ENCODE measurements around the gene C1QTNF2. TPM values are rescaled to one million over a fixed set of nuclear protein-coding genes. Genes with fewer than 3 reads are reported as not detected.

C1QTNF2 gene
- total RNA-seq, 5 donors from 2014 or later (not counting 1 experiment from before 2014, with no cell fraction given), result not detected

DNA sequence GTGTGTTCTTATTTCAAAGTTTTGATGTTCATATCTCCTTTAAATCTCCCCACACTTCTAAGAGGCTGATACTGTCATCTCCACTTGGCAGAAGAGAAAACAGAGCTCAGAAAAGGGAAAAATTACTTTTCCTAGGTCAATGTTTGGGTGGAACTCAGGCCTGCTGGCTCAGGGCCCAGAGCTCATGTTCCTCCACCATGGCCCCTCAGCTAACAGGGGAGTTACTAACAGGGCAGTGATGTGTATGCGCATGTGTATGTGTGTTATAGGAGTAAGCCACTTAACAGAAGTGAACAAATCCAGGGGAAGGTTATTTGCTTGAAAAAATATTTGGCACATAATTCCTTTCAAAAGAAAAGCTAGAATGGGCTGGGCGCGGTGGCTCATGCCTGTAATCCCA is 2.5 kb downstream of the C1QTNF2 start:
- Mint-ChIP-seq H3K27ac (no peak overlapping the region), H3K9me3 (no peaks in the 10 kb centered on the region), H3K4me3 (no peak overlapping the region), H3K36me3 (no peaks in the 10 kb centered on the region), H3K4me1 (peaks cover 10 to 18% (median 18%) of the 10 kb centered on the region in 3 donors), H3K27me3 (peaks cover 60 to 64% of the 10 kb centered on the region in 2 donors)
- CTCF ChIA-PET, result no interaction called here
- POLR2A ChIA-PET, result no interaction called here
- H3K27me3 ChIP-seq (replicated peaks in 1 of 2; ENCODE audit: control insufficient read depth in 2 of 2, extremely low read depth in 1 of 2, insufficient read depth in 2 of 2, low read length in 1 of 2), result peaks cover 0 to 36% of the 10 kb centered on the region in 2 experiments
- DNase-seq (no peak), ATAC-seq (replicated peaks in 1 of 4) (no peak)
- no peak overlapping the region for H3K27ac ChIP-seq (ENCODE audit: low read length)
- H3K4me3 ChIP-seq (ENCODE audit: control insufficient read depth in 1 of 2, extremely low read depth in 1 of 2, low read length in 1 of 2), result no peak overlapping the region
- WGBS (ENCODE audit: insufficient coverage), result no CpG with 5 or more reads among the region's 3 CpGs
- no peaks in the 10 kb centered on the region for H3K9me3 ChIP-seq
- no peaks in the 10 kb centered on the region for H3K36me3 ChIP-seq (ENCODE audit: control insufficient read depth in 2 of 2, extremely low read depth in 1 of 2, insufficient read depth in 1 of 2, low read length in 1 of 2)
- peaks cover 0 to 9% of the 10 kb centered on the region in 2 experiments for H3K4me1 ChIP-seq (ENCODE audit: control insufficient read depth in 1 of 2, extremely low read depth in 1 of 2, insufficient read depth in 2 of 2, low read length in 2 of 2)

- Mint-ChIP-seq H3K27ac (no peak overlapping the region), H3K36me3 (no peaks in the 10 kb centered on the region), H3K27me3 (peaks cover 55 to 59% of the 10 kb centered on the region in 2 donors), H3K4me1 (peaks cover 10 to 18% (median 18%) of the 10 kb centered on the region in 3 donors), H3K9me3 (no peaks in the 10 kb centered on the region), H3K4me3 (no peak overlapping the region)
- no peak for ATAC-seq (replicated peaks in 1 of 4)
- ChIA-PET CTCF (no interaction called here), POLR2A (no interaction called here)
- H3K4me3 ChIP-seq (ENCODE audit: control insufficient read depth in 1 of 2, extremely low read depth in 1 of 2, low read length in 1 of 2), result no peak overlapping the region
- no peak for DNase-seq
- WGBS (ENCODE audit: insufficient coverage), result 80% methylated on average over 1 of the region's 2 CpGs
- peaks cover 0 to 36% of the 10 kb centered on the region in 2 experiments for H3K27me3 ChIP-seq (replicated peaks in 1 of 2; ENCODE audit: control insufficient read depth in 2 of 2, extremely low read depth in 1 of 2, insufficient read depth in 2 of 2, low read length in 1 of 2)
- H3K36me3 ChIP-seq (ENCODE audit: control insufficient read depth in 2 of 2, extremely low read depth in 1 of 2, insufficient read depth in 1 of 2, low read length in 1 of 2), result no peaks in the 10 kb centered on the region
- no peak overlapping the region for H3K27ac ChIP-seq (ENCODE audit: low read length)
- H3K9me3 ChIP-seq, result no peaks in the 10 kb centered on the region
- peaks cover 0 to 9% of the 10 kb centered on the region in 2 experiments for H3K4me1 ChIP-seq (ENCODE audit: control insufficient read depth in 1 of 2, extremely low read depth in 1 of 2, insufficient read depth in 2 of 2, low read length in 2 of 2)
These were observed 3.2 kb downstream of the C1QTNF2 start for GRCh38 chr5:160367261-160367660.

DNA sequence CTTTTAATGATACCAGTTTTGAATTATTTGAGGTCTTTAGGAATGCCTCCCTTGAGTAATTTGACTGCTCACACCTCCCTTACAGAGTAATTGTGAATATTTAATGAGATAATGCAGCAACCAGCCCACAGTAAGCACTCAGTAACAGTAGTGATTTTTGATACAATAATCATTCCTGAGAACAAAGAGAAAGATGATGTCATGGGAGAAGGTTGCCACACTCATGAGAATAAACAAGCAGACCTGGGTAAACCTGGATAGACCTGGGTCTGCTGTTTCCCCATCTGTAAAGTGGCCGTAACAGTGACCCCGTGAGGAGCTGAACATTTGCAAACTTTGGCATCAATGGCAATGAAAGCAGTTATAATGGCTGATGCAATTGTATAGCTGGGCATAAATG is 4.2 kb downstream of the C1QTNF2 start:
- no peak overlapping the region for H3K27ac ChIP-seq (ENCODE audit: low read length)
- Mint-ChIP-seq H3K27ac (no peak overlapping the region), H3K27me3 (peaks cover 48 to 54% of the 10 kb centered on the region in 2 donors), H3K4me1 (peaks cover 10 to 18% (median 18%) of the 10 kb centered on the region in 3 donors), H3K4me3 (no peak overlapping the region), H3K36me3 (no peaks in the 10 kb centered on the region), H3K9me3 (no peaks in the 10 kb centered on the region)
- peaks cover 0 to 35% of the 10 kb centered on the region in 2 experiments for H3K27me3 ChIP-seq (replicated peaks in 1 of 2; ENCODE audit: control insufficient read depth in 2 of 2, extremely low read depth in 1 of 2, insufficient read depth in 2 of 2, low read length in 1 of 2)
- ChIA-PET POLR2A (no interaction called here), CTCF (no interaction called here)
- H3K9me3 ChIP-seq, result no peaks in the 10 kb centered on the region
- no peaks in the 10 kb centered on the region for H3K36me3 ChIP-seq (ENCODE audit: control insufficient read depth in 2 of 2, extremely low read depth in 1 of 2, insufficient read depth in 1 of 2, low read length in 1 of 2)
- H3K4me3 ChIP-seq (ENCODE audit: control insufficient read depth in 1 of 2, extremely low read depth in 1 of 2, low read length in 1 of 2), result no peak overlapping the region
- H3K4me1 ChIP-seq (ENCODE audit: control insufficient read depth in 1 of 2, extremely low read depth in 1 of 2, insufficient read depth in 2 of 2, low read length in 2 of 2), result peaks cover 0 to 9% of the 10 kb centered on the region in 2 experiments
- ATAC-seq (replicated peaks in 1 of 4), result no peak
- 90% methylated on average over 2 of the region's 2 CpGs for WGBS (ENCODE audit: insufficient coverage)
- no peak for DNase-seq

GRCh38 chr5:160363660-160364395 is 6.6 kb downstream of the C1QTNF2 start:
- no peak overlapping the region for H3K27ac ChIP-seq (ENCODE audit: low read length)

DNA sequence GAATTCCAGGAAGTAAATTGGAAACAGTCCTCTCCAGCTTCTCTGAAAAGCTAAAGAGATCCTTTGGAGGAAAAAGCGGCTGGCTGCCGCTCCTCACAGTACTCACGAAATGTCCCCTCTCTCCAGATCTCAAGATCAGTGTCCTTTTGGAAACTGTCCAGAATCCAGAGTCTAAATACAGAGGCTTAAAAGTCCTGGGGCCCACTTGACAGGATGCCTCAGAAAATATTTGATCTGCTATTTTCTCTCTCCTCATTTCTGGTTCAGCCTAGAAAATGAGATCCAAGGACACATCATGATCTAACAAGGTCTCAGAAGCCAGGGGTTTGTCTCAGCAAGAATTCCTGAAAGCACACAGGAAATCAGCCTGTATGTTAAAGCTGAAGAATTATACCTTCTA is 7.2 kb downstream of the C1QTNF2 start:
- H3K4me1 ChIP-seq (ENCODE audit: control insufficient read depth in 1 of 2, extremely low read depth in 1 of 2, insufficient read depth in 2 of 2, low read length in 2 of 2), result no peaks in the 10 kb centered on the region
- ATAC-seq (replicated peaks in 1 of 4) (no peak), DNase-seq (no peak)
- H3K27ac ChIP-seq (ENCODE audit: low read length), result no peak overlapping the region
- Mint-ChIP-seq H3K27ac (no peak overlapping the region), H3K4me1 (peaks cover 0 to 5% (median 0%) of the 10 kb centered on the region in 3 donors), H3K4me3 (no peak overlapping the region), H3K9me3 (no peaks in the 10 kb centered on the region), H3K36me3 (no peaks in the 10 kb centered on the region), H3K27me3 (peaks cover 25 to 32% of the 10 kb centered on the region in 2 donors)
- no peaks in the 10 kb centered on the region for H3K36me3 ChIP-seq (ENCODE audit: control insufficient read depth in 2 of 2, extremely low read depth in 1 of 2, insufficient read depth in 1 of 2, low read length in 1 of 2)
- no peak overlapping the region for H3K4me3 ChIP-seq (ENCODE audit: control insufficient read depth in 1 of 2, extremely low read depth in 1 of 2, low read length in 1 of 2)
- POLR2A ChIA-PET, result no interaction called here
- no peaks in the 10 kb centered on the region for H3K9me3 ChIP-seq
- 81% methylated on average over 3 of the region's 3 CpGs for WGBS (ENCODE audit: insufficient coverage)
- H3K27me3 ChIP-seq (replicated peaks in 1 of 2; ENCODE audit: control insufficient read depth in 2 of 2, extremely low read depth in 1 of 2, insufficient read depth in 2 of 2, low read length in 1 of 2), result peaks cover 0 to 18% of the 10 kb centered on the region in 2 experiments
- CTCF ChIA-PET, result no interaction called here

More at GRCh38 chr5:160363660-160364395, 6.6 kb downstream of the C1QTNF2 start:
- H3K27ac Mint-ChIP-seq, result no peak overlapping the region
- no peak overlapping the region for H3K4me3 ChIP-seq (ENCODE audit: control insufficient read depth in 1 of 2, extremely low read depth in 1 of 2, low read length in 1 of 2)
- no peak overlapping the region for H3K4me3 Mint-ChIP-seq
- WGBS (ENCODE audit: insufficient coverage), result 64% methylated on average over 5 of the region's 13 CpGs
- POLR2A ChIA-PET, result no interaction called here
- no peaks in the 10 kb centered on the region for H3K36me3 ChIP-seq (ENCODE audit: control insufficient read depth in 2 of 2, extremely low read depth in 1 of 2, insufficient read depth in 1 of 2, low read length in 1 of 2)
- H3K4me1 ChIP-seq (ENCODE audit: control insufficient read depth in 1 of 2, extremely low read depth in 1 of 2, insufficient read depth in 2 of 2, low read length in 2 of 2), result no peaks in the 10 kb centered on the region
- CTCF ChIA-PET, result no interaction called here
- H3K36me3 Mint-ChIP-seq, result no peaks in the 10 kb centered on the region
- peaks cover 30 to 38% of the 10 kb centered on the region in 2 donors for H3K27me3 Mint-ChIP-seq
- H3K27me3 ChIP-seq (replicated peaks in 1 of 2; ENCODE audit: control insufficient read depth in 2 of 2, extremely low read depth in 1 of 2, insufficient read depth in 2 of 2, low read length in 1 of 2), result peaks cover 0 to 18% of the 10 kb centered on the region in 2 experiments
- H3K9me3 ChIP-seq, result no peaks in the 10 kb centered on the region
- peaks cover 0 to 5% (median 0%) of the 10 kb centered on the region in 3 donors for H3K4me1 Mint-ChIP-seq
- H3K9me3 Mint-ChIP-seq, result no peaks in the 10 kb centered on the region
- no peak for ATAC-seq (replicated peaks in 1 of 4)
- DNase-seq, result no peak

DNA sequence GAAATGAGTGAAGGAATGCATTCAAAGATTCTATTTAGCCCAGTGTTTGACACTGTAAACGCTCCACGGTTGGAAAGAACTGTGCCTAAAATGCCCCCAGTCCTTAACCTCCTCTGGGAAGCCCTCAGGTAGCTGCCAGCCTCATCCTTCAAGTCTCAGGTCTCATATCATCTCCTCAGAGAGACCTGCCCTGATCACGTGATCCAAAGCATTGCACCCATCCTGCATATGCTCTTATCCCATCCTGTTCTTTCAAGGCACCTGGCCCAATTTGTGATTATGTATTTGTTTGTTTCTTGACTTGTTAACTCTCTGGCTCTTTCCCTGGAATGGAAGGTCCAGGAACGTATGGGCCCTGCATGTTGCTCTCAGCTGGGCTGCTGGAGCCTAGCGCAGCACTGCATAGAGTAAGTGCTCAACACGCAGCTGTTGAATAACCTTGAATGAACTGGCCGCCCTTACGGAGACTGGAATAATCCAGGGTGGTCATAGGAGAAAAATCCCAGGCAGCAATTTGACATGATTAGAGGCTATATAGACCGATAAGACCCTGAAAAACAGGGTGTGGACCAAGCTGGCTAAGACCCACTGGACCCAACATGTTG is 8.7 kb downstream of the C1QTNF2 start:
- CTCF ChIA-PET, result interaction anchor here in 1 of 2 donors (0.5 kb wide), 1 partner anchor 10 kb away, joined by 4 read pairs; no protein-coding TSS in a partner anchor
- H3K9me3 Mint-ChIP-seq, result no peaks in the 10 kb centered on the region
- no peak for DNase-seq
- WGBS (ENCODE audit: insufficient coverage), result 89% methylated on average over 5 of the region's 9 CpGs
- no peak for ATAC-seq (replicated peaks in 1 of 4)
- Histone ChIP-seq H3K9me3 (no peaks in the 10 kb centered on the region), H3K36me3 (ENCODE audit: control insufficient read depth in 2 of 2, extremely low read depth in 1 of 2, insufficient read depth in 1 of 2, low read length in 1 of 2) (no peaks in the 10 kb centered on the region), H3K27me3 (replicated peaks in 1 of 2; ENCODE audit: control insufficient read depth in 2 of 2, extremely low read depth in 1 of 2, insufficient read depth in 2 of 2, low read length in 1 of 2) (peaks cover 0 to 10% of the 10 kb centered on the region in 2 experiments), H3K4me3 (ENCODE audit: control insufficient read depth in 1 of 2, extremely low read depth in 1 of 2, low read length in 1 of 2) (no peak overlapping the region), H3K4me1 (ENCODE audit: control insufficient read depth in 1 of 2, extremely low read depth in 1 of 2, insufficient read depth in 2 of 2, low read length in 2 of 2) (no peaks in the 10 kb centered on the region), H3K27ac (ENCODE audit: low read length) (no peak overlapping the region)
- H3K4me3 Mint-ChIP-seq, result no peak overlapping the region
- no peaks in the 10 kb centered on the region for H3K36me3 Mint-ChIP-seq
- H3K4me1 Mint-ChIP-seq, result peaks cover 0 to 5% (median 0%) of the 10 kb centered on the region in 3 donors
- H3K27ac Mint-ChIP-seq, result no peak overlapping the region
- H3K27me3 Mint-ChIP-seq, result peaks cover 12 to 21% of the 10 kb centered on the region in 2 donors
- POLR2A ChIA-PET, result interaction anchor here in 1 of 2 donors (0.6 kb wide), 1 partner anchor 207 kb away, joined by 3 read pairs; no protein-coding TSS in a partner anchor
